Measurements from ENCODE around the gene RARA. TPM values are rescaled to one million over a fixed set of nuclear protein-coding genes. Genes with fewer than 3 reads are reported as not detected.

The RARA gene
- polyA plus RNA-seq, 1 experiment: 4.9 TPM

DNA sequence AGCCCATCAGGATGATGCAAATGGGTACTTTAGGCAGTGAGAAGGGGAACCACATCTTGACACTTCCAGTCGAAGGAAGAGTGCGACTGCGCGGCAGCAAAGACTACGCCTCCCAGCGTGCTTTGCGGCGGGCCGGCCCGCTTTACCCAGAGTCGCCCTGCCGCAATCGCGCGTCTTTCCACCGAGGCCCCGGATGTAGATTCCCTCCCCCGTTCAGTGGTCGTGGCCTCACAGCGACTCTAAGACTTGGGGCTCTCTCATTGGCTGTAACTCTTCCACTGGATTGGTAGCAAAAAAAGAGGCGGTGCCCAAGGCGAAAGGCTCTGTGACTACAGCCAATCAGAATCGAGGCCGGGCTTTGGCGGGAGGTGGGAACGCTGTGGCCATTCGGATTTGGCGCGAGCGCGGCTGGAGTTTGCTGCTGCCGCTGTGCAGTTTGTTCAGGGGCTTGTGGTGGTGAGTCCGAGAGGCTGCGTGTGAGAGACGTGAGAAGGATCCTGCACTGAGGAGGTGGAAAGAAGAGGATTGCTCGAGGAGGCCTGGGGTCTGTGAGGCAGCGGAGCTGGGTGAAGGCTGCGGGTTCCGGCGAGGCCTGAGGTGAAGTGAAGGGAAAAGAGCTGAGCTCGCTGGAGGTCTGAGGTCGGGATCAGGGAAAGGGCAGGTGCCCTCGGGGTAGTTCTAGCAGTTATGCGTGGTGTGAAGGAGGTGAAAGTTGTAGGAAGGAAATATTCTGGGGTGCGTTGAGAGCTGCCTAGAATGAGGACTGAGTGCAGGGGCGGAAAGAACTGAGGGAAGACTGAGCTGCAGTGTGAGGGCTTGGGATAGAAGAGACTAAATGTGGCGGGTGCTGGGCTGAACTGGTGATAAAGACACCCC is 21.2 kb upstream of the RARA start, which contains the start of gene CDC6:
Gene CDC6, plus strand, starts transcription at position 386 of the 876 bp plus-strand sequence. CDS start 1,542 bp downstream, outside the sequence.
- CTCF ChIA-PET: interaction anchor here (0.7 to 5.1 kb wide), 2 partner anchors 21 to 69 kb away, joined by 4 to 27 read pairs; partner anchors contain the start of gene WIPF2
- Histone ChIP-seq H3K27me3 (ENCODE audit: control insufficient read depth, insufficient read depth, low read length) (no peaks in the 10 kb centered on the region), H3K9me3 (ENCODE audit: control insufficient read depth, insufficient read depth, low read length) (no peaks in the 10 kb centered on the region), H3K4me3 (ENCODE audit: low read depth, low read length) (peak within 1 kb of the TSS; percentile 81), H3K27ac (ENCODE audit: low read depth, low read length) (peak within 1 kb of the TSS; percentile 4)
- DNase-seq (ENCODE audit: low read depth, low spot score): peak; percentile 97
- TF ChIP-seq, protein P1, sequence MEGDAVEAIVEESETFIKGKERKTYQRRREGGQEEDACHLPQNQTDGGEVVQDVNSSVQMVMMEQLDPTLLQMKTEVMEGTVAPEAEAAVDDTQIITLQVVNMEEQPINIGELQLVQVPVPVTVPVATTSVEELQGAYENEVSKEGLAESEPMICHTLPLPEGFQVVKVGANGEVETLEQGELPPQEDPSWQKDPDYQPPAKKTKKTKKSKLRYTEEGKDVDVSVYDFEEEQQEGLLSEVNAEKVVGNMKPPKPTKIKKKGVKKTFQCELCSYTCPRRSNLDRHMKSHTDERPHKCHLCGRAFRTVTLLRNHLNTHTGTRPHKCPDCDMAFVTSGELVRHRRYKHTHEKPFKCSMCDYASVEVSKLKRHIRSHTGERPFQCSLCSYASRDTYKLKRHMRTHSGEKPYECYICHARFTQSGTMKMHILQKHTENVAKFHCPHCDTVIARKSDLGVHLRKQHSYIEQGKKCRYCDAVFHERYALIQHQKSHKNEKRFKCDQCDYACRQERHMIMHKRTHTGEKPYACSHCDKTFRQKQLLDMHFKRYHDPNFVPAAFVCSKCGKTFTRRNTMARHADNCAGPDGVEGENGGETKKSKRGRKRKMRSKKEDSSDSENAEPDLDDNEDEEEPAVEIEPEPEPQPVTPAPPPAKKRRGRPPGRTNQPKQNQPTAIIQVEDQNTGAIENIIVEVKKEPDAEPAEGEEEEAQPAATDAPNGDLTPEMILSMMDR (IDR thresholded peaks at IDR 0.05; ENCODE audit: low read depth, low read length): no peak
- POLR2A ChIA-PET: interaction anchor here (0.5 to 1.5 kb wide), 5 partner anchors 11 to 244 kb away, joined by 3 to 9 read pairs (median 3); partner anchors contain the start of gene WIPF2

DNA sequence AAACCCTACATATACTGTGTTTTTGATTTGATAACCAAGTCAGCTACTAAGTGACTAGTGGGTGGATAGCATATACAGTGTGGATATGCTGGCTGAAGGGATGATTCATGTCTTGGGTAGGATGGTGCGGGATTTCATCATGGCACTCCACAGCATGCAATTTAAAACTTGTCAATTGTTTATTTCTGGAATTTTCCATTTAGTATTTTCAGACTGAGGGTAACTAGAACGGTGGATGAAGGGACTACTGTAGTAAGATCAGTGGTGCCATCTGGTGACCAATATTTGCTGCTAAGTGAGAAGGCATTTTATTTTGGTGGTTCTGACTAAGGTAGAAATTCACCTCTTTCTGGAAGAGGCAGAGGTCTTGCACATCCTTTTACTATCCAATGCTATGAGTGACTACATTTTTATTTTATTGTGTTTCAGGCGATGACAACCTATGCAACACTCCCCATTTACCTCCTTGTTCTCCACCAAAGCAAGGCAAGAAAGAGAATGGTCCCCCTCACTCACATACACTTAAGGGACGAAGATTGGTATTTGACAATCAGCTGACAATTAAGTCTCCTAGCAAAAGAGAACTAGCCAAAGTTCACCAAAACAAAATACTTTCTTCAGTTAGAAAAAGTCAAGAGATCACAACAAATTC is 18.2 kb upstream of the RARA start:
- DNase-seq (ENCODE audit: low read depth, low spot score): peak; percentile 88
- Histone ChIP-seq H3K4me3 (ENCODE audit: low read depth, low read length) (no peak overlapping the region), H3K9me3 (ENCODE audit: control insufficient read depth, insufficient read depth, low read length) (no peaks in the 10 kb centered on the region), H3K27ac (ENCODE audit: low read depth, low read length) (no peak overlapping the region), H3K27me3 (ENCODE audit: control insufficient read depth, insufficient read depth, low read length) (no peaks in the 10 kb centered on the region)
- POLR2A ChIA-PET: interaction anchor here (0.6 kb wide), 1 partner anchor 250 kb away, joined by 3 read pairs; no protein-coding TSS in a partner anchor
- CTCF ChIA-PET: interaction anchor here (0.7 to 5.1 kb wide), 14 partner anchors 9 to 278 kb away, joined by 3 to 40 read pairs (median 8); partner anchors contain the start of gene WIPF2
- TF ChIP-seq, protein P1 (IDR thresholded peaks at IDR 0.05; ENCODE audit: low read depth, low read length): peak; percentile 70

DNA sequence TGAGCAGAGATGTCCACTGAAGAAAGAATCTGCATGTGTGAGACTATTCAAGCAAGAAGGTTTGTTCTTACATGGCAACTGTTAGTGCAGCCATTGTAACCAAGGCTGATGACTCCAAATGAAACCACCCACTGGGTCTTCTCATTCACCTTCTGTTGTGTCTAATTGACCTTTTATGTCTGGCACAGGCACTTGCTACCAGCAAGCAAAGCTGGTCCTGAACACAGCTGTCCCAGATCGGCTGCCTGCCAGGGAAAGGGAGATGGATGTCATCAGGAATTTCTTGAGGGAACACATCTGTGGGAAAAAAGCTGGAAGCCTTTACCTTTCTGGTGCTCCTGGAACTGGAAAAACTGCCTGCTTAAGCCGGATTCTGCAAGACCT is 17.7 kb upstream of the RARA start:
- TF ChIP-seq, protein P1 (IDR thresholded peaks at IDR 0.05; ENCODE audit: low read depth, low read length): no peak
- POLR2A ChIA-PET: no interaction called here
- H3K27ac ChIP-seq (ENCODE audit: low read depth, low read length): no peak overlapping the region
- DNase-seq (ENCODE audit: low read depth, low spot score): no peak
- H3K9me3 ChIP-seq (ENCODE audit: control insufficient read depth, insufficient read depth, low read length): no peaks in the 10 kb centered on the region
- no peaks in the 10 kb centered on the region for H3K27me3 ChIP-seq (ENCODE audit: control insufficient read depth, insufficient read depth, low read length)
- CTCF ChIA-PET: interaction anchor here (0.9 to 5.1 kb wide), 11 partner anchors 8 to 278 kb away, joined by 3 to 27 read pairs (median 9); partner anchors contain the start of gene WIPF2
- H3K4me3 ChIP-seq (ENCODE audit: low read depth, low read length): no peak overlapping the region

DNA sequence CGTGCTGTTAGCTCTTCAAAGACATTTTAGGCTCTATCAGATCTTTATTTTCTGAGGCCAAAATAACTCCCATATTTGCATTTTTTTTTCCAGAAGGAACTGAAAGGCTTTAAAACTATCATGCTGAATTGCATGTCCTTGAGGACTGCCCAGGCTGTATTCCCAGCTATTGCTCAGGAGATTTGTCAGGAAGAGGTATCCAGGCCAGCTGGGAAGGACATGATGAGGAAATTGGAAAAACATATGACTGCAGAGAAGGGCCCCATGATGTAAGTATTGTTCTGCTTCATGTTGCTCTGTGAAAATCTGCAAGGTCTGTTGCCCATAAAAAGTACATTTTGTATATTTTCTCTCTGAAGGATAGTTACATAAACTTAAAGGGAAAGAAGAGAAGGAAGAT is 15.6 kb upstream of the RARA start:
- Histone ChIP-seq H3K27me3 (ENCODE audit: control insufficient read depth, insufficient read depth, low read length) (no peaks in the 10 kb centered on the region), H3K27ac (ENCODE audit: low read depth, low read length) (no peak overlapping the region), H3K9me3 (ENCODE audit: control insufficient read depth, insufficient read depth, low read length) (no peaks in the 10 kb centered on the region), H3K4me3 (ENCODE audit: low read depth, low read length) (no peak overlapping the region)
- ChIA-PET CTCF (interaction anchor here (0.6 to 2.8 kb wide), 6 partner anchors 10 to 92 kb away, joined by 3 to 19 read pairs (median 8); partner anchors contain the start of gene WIPF2), POLR2A (no interaction called here)
- TF ChIP-seq, protein P1 (IDR thresholded peaks at IDR 0.05; ENCODE audit: low read depth, low read length): no peak
- no peak for DNase-seq (ENCODE audit: low read depth, low spot score)

Measured in AG04450 (cell line).